Measurements from ENCODE around the gene SLIT3. TPM values are rescaled to one million over a fixed set of nuclear protein-coding genes. Genes with fewer than 3 reads are reported as not detected.

Gene SLIT3
- total RNA-seq, 4 donors from 2014 or later: 6.8 to 23.1 (median 13.3) TPM

DNA sequence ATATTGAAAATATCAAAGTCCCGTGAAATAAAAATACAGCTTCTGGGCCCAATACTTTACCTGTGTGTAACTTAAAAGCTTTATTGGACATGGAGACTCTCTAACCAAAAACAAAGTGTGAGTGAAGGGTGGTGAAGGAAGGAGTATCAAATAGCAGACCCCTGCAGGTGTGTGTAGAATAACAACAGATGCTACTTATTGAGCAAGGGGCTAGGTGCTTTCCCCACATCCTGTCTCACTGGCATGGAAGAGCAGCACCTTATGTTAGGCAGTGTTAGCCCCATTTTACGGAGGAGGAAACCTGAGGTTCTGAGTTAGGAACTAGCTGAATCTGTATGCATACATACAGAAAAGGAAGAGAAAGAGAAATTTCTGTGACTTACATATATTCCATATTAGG lies 21.8 kb downstream of the SLIT3 start:
- TF ChIP-seq, protein P1, sequence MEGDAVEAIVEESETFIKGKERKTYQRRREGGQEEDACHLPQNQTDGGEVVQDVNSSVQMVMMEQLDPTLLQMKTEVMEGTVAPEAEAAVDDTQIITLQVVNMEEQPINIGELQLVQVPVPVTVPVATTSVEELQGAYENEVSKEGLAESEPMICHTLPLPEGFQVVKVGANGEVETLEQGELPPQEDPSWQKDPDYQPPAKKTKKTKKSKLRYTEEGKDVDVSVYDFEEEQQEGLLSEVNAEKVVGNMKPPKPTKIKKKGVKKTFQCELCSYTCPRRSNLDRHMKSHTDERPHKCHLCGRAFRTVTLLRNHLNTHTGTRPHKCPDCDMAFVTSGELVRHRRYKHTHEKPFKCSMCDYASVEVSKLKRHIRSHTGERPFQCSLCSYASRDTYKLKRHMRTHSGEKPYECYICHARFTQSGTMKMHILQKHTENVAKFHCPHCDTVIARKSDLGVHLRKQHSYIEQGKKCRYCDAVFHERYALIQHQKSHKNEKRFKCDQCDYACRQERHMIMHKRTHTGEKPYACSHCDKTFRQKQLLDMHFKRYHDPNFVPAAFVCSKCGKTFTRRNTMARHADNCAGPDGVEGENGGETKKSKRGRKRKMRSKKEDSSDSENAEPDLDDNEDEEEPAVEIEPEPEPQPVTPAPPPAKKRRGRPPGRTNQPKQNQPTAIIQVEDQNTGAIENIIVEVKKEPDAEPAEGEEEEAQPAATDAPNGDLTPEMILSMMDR (IDR thresholded peaks at IDR 0.05): no peak
- TF ChIP-seq POLR2A (IDR thresholded peaks at IDR 0.05): no peak
- no peaks in the 10 kb centered on the region for H3K4me1 ChIP-seq
- H3K36me3 ChIP-seq: no peaks in the 10 kb centered on the region
- H3K27me3 ChIP-seq: no peaks in the 10 kb centered on the region
- no peak overlapping the region for H3K4me3 ChIP-seq
- no peak overlapping the region for H3K27ac ChIP-seq
- H3K9me3 ChIP-seq: no peaks in the 10 kb centered on the region
- DNase-seq: no peak

DNA sequence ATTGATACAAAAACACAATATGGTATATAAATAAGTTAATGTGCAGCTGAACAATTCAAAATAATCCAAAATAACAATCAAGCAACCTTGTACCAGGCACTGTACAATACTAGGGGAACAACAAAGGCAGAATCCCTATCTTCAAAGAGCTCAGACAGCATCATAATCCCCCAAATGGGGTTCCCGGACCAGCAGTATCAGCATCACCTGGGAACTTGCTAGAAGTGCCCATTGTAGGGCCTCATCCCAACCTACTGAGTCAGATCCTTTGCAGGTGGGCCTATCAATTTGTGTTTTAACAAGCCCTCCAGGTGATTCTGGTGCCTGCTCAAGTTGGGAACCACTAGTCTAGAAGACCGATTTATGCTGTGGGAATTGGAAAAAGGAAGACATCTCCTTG lies 27.1 kb downstream of the SLIT3 start:
- H3K4me1 ChIP-seq: no peaks in the 10 kb centered on the region
- TF ChIP-seq POLR2A (IDR thresholded peaks at IDR 0.05): no peak

DNA sequence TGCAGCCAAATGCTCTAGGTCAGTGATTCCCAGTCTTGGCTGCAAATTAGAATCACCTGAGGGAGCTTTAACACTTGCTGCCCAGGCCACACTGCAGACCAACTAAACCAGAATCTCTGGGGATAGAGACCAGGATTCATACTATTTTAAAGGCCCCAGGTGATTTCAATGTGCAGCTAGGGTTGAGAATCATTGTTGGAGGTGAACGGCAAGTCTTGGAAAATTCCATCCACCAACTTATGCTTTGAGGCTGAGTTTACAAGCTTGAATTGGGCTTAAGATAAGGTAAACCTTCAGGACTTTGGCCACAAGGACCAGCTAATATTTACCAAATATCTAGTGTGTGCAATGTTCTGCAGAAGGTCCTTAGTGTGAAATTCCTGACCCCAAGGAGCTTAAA lies 27.5 kb downstream of the SLIT3 start:
- H3K9me3 ChIP-seq: no peaks in the 10 kb centered on the region
- no peaks in the 10 kb centered on the region for H3K27me3 ChIP-seq
- no peak overlapping the region for H3K4me3 ChIP-seq
- H3K27ac ChIP-seq: no peak overlapping the region
- H3K4me1 ChIP-seq: no peaks in the 10 kb centered on the region
- DNase-seq: no peak
- no peaks in the 10 kb centered on the region for H3K36me3 ChIP-seq
- TF ChIP-seq, protein P1 (IDR thresholded peaks at IDR 0.05): no peak

More for the DNA sequence above, 27.1 kb downstream of the SLIT3 start:
- no peaks in the 10 kb centered on the region for H3K36me3 ChIP-seq
- no peak overlapping the region for H3K4me3 ChIP-seq
- no peaks in the 10 kb centered on the region for H3K9me3 ChIP-seq
- DNase-seq: no peak
- no peaks in the 10 kb centered on the region for H3K27me3 ChIP-seq
- no peak overlapping the region for H3K27ac ChIP-seq

DNA sequence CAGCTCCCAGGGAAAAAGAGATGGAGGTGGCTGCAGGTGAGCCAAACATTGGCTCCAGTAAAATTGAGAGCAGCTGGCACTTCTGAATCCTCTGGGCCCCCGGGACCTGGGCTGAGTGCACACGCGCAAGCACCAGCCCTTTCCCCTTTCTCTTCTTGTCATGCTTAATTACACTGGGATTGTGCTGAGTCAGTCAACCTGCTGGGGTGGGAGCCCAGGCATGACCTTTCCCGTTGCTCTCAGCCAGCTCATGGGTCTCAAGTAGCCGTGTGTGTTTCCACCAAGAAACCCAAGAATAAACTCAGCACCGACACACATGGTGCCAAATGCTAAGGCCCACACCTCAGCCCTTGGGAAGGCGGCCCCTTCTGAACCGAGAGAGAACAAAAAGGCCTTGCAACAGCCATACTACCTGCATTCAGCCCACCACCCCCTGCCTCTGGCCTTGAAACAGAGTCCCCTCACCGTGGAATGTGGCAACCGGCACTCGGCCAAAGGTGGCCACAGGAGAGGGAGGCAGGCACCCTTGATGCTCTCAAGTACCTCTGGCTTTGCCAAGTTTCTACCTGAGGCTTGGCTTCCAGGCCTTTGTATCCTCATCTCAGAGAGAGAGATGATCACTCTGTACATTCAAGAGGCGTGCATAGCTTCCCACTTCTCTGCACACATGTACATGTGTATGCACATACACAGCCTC lies 28.1 kb downstream of the SLIT3 start:
- Histone ChIP-seq H3K9me3 (no peaks in the 10 kb centered on the region), H3K27ac (no peak overlapping the region), H3K4me1 (no peaks in the 10 kb centered on the region), H3K4me3 (no peak overlapping the region), H3K27me3 (no peaks in the 10 kb centered on the region), H3K36me3 (no peaks in the 10 kb centered on the region)
- TF ChIP-seq POLR2A (IDR thresholded peaks at IDR 0.05): no peak
- TF ChIP-seq, protein P1 (IDR thresholded peaks at IDR 0.05): no peak
- no peak for DNase-seq

DNA sequence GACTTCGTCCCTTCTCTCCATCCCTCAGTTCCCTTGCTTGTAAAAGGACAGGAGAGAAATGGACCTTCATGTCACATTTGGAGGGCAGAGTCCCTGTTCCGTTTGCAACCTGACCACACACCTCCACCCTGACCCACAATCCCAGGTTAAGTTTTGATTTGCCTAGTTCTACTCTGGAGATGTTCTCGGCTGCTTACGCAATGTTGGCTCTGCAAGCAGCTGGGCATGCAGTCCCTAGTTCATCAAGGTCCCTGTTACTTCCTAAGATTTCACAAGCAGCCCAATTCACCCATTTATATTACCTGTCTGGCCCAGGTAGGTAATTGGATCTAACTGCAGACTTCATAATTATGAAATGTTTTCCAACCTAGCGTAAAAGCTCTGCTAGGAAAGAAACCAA lies 28.8 kb downstream of the SLIT3 start:
- TF ChIP-seq, protein P1 (IDR thresholded peaks at IDR 0.05): no peak
- no peak for TF ChIP-seq POLR2A (IDR thresholded peaks at IDR 0.05)
- Histone ChIP-seq H3K36me3 (no peaks in the 10 kb centered on the region), H3K27me3 (no peaks in the 10 kb centered on the region), H3K9me3 (no peaks in the 10 kb centered on the region), H3K4me3 (no peak overlapping the region), H3K4me1 (no peaks in the 10 kb centered on the region), H3K27ac (no peak overlapping the region)
- DNase-seq: no peak

DNA sequence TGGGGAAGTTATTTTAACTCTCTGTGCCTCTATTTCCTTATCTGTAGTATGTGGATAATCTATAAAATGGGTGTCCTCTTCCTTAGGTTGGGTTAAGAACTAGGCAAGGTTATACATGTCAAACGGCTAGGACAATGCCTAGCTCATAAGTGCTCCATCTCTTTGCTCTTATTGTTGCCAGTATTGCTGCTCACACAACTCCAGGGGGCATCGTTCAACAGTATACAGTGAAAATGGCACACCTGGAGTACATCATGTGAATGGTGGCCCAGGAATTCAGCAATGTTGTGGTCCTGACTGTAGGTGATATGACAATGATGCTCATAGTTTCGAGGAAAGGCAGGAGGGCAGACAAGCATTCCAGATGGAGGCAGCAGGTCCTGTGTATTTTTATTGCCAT lies 30.1 kb downstream of the SLIT3 start:
- no peak for TF ChIP-seq POLR2A (IDR thresholded peaks at IDR 0.05)
- TF ChIP-seq, protein P1 (IDR thresholded peaks at IDR 0.05): no peak

More for the DNA sequence above, 30.1 kb downstream of the SLIT3 start:
- no peak for DNase-seq
- no peak overlapping the region for H3K27ac ChIP-seq
- no peaks in the 10 kb centered on the region for H3K27me3 ChIP-seq
- no peaks in the 10 kb centered on the region for H3K9me3 ChIP-seq
- no peak overlapping the region for H3K4me3 ChIP-seq
- H3K36me3 ChIP-seq: no peaks in the 10 kb centered on the region
- H3K4me1 ChIP-seq: no peaks in the 10 kb centered on the region

Data from Peyer's patch (tissue), 4 donors.